Measurements from ENCODE around the gene CRY2.

The CRY2 gene

DNA sequence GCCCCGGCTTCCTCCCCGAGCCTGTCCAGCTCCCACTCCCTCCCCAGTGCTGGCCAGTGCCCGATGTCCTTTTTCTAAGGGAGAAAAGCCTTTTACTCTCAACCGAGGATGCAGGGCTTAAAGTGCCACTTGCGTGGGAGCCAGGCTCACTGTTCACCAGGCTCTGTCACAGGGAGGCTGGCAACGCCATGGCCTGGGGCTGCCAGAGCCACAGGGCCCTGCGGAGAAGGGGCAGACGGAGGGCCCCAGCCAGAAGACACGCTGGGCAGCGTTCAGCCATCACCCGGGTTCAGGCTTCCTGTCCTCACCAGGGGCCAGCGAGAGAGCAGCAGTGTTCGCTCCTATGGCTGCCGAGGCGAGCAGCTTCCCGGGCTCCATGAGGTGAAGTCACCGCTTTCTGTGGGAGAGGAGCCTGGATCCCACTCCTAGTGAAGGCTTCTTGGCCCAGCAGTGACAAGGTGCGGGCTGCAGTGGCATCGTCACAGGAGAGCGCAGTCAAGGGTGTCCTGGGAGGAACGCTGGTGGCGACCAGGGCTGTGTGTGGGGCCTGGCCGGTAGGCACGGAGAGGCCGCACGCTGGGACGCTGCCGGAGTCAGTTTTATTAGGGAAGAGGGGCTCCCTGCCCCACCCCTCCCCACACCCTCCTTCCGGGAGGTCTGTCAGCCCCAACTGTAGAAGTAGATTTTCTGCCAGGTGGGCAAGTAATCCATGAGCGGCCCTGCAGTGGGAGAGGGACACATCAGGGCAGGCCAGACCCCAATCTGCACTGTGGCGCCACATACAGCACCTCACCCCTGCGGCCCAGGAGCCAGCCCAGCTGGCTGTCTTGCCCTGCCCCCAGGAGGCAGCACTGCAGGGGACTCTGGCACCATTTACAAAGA lies 62.6 kb downstream of the CRY2 start:
- H3K27ac ChIP-seq, result no peak overlapping the region
- no peak for TF ChIP-seq ZFX (IDR thresholded peaks at IDR 0.05; ENCODE audit: borderline replicate concordance)
- TF ChIP-seq, protein P1, sequence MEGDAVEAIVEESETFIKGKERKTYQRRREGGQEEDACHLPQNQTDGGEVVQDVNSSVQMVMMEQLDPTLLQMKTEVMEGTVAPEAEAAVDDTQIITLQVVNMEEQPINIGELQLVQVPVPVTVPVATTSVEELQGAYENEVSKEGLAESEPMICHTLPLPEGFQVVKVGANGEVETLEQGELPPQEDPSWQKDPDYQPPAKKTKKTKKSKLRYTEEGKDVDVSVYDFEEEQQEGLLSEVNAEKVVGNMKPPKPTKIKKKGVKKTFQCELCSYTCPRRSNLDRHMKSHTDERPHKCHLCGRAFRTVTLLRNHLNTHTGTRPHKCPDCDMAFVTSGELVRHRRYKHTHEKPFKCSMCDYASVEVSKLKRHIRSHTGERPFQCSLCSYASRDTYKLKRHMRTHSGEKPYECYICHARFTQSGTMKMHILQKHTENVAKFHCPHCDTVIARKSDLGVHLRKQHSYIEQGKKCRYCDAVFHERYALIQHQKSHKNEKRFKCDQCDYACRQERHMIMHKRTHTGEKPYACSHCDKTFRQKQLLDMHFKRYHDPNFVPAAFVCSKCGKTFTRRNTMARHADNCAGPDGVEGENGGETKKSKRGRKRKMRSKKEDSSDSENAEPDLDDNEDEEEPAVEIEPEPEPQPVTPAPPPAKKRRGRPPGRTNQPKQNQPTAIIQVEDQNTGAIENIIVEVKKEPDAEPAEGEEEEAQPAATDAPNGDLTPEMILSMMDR (IDR thresholded peaks at IDR 0.05), result no peak

DNA sequence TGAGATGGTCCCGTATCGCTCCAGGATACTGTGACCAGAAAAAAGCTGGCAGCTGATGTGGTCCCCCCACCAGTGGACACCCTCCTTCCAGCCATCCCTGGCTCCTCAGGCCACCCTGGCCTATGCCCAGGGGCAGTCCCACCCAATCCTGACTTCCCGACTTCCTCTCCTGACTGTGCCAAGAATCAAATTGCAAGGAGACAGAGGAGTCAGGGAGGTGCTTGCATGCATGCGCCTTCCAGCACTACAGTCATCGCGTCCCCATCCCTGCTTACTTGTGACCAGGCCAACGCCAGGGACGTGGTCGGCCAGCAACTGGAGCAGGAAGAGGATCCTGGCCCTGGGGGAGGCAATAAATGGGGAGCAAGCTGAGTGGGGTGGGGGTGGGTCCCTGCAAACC lies 63.3 kb downstream of the CRY2 start:
- H3K27ac ChIP-seq, result no peak overlapping the region
- no peak for TF ChIP-seq ZFX (IDR thresholded peaks at IDR 0.05; ENCODE audit: borderline replicate concordance)
- TF ChIP-seq, protein P1 (IDR thresholded peaks at IDR 0.05), result no peak

DNA sequence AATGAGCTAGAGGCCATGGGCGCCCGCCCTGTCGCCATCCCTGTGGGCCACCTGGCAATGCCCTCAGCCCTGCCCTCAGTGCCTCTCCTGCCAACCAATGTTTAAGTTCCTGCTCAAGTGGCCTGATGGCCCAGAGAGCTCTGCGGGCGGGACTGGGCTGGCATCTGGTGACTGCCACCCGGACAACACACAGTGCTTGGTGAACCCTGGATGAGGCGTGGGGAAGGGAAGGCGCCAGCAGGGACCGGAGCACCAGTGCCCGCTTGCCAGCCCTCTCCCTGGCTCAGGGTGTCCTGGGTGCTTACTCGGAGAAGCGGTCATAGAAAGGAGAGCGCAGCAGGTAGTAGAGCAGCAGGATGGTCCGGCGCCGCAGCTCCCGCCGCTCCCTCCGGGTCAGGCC lies 66.2 kb downstream of the CRY2 start:
- TF ChIP-seq, protein P1 (IDR thresholded peaks at IDR 0.05), result no peak
- no peak for TF ChIP-seq ZFX (IDR thresholded peaks at IDR 0.05; ENCODE audit: borderline replicate concordance)
- no peak overlapping the region for H3K27ac ChIP-seq

DNA sequence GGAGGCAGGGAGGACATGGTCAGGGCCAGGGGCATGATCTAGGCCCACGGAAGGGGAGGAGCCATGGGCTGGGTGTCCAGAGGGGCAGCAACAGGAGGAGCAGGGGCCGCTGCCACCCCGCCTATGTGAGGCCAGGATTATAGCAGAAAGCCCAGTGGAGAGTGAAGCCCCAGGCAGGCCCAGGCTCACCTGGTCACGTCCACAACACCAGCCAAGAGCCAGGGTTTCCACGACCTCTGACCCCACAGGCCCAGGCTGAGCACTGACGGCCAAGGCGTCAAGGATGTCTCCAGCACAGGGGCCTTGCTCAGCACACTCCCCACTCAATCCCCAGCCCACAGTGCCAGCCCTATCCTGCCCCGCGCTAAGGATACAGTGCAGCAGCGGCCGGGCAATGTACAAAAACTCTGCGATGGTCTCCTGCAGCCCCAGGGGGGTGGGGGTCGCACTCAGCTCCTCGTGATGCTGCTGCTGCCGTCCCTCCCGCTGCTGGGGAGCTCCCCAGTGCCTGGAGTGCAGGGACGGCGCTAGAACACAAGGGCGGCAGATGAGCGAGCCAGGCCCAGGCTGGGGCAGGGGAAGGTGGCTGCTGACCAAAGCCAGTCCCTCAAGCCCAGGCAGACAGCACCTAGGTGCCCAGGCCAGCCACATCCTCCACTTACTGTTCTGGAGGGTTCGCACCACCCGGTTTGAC lies 66.8 kb downstream of the CRY2 start:
- H3K27ac ChIP-seq, result no peak overlapping the region
- no peak for TF ChIP-seq ZFX (IDR thresholded peaks at IDR 0.05; ENCODE audit: borderline replicate concordance)
- TF ChIP-seq, protein P1 (IDR thresholded peaks at IDR 0.05), result no peak

DNA sequence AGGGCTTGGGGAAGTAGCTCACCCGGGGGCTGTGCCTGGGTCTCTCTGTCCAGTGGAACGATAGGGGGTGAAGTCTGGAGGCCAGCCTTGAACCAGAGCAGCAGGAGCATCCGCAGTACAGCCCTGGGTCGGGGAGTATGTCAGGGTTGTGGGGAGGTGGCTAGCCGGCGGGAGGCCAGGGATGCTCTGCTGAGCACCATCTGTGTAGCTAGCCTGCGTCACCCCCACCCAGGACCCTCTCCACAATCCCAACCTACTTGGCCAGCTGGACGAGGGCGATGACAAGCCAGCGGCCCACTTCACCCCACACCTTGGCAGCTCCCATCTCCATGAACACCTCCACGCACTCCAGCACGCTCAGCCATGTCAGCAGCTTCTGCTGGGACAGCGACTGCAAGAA lies 68.2 kb downstream of the CRY2 start:
- TF ChIP-seq, protein P1 (IDR thresholded peaks at IDR 0.05), result no peak
- TF ChIP-seq ZFX (IDR thresholded peaks at IDR 0.05; ENCODE audit: borderline replicate concordance), result no peak
- no peak overlapping the region for H3K27ac ChIP-seq

DNA sequence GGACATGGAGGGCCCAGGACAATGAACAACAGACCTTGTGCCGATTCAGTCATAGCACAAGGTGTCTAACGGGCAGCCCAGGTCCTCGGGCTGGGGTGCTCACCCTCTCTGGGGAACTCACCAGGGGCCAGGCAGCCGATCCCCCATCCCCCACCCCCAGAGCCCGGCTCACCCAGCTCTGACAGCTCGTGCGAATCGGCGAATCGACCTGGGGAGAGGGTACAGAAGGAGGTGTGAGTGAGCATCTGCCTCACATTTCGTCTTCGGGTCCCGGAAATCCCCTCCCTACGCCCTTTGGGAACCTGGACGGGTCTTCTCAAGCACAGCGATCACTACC lies 70.0 kb downstream of the CRY2 start:
- TF ChIP-seq, protein P1 (IDR thresholded peaks at IDR 0.05), result no peak
- TF ChIP-seq ZFX (IDR thresholded peaks at IDR 0.05; ENCODE audit: borderline replicate concordance), result no peak
- H3K27ac ChIP-seq, result peak overlapping the region; percentile 90
